GM13976 (cell line): ENCODE measurements around the gene LRPAP1.
"Not testable (repeated sequence)": the region's sequence is repeated elsewhere in the genome, so short reads cannot be mapped to it uniquely, and the experiment has no call there.

Experiments
- DNase-seq: peaks from one replicate; pipeline ENCODE4 v3.0.0; 2012; ENCODE audit warnings: low spot score
- in situ Hi-C: fragments of 300-500 bp; cut with MboI; formaldehyde crosslinking; loops from one replicate; pipeline ENCODE4 v1.12.0; 2022; ENCODE audit warnings: low sequenced_read_pairs, mixed read lengths, inconsistent platforms; ENCODE audit not compliant: unreplicated experiment
- TF ChIP-seq, protein P1 (sequence below): IDR thresholded peaks from 2 replicates; pipeline ENCODE4 v1.5.1; 2012; ENCODE audit warnings: borderline replicate concordance, mild to moderate bottlenecking; ENCODE audit not compliant: insufficient read depth; ENCODE audit errors: extremely low read depth, missing control alignments, control extremely low read depth

The LRPAP1 gene

DNA sequence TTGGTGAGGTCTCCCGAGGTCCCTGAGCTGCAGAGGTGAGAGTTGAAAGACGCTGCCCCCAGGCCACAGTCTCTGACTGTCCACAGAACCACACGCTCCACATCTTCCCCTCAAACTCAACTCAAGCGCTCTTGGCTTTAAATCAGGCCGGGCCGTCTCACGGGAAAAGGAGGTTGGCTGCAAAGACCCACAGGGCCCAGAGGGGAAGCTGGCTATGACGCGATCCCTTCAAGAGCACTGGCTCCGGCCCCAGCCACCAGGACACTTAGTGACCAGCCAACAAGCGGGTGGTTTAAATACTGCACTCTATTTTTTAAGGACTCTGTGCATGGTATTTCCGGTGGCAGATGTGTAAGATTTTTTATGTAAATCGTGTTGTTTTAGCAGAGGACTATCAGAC lies 19.9 kb downstream of the LRPAP1 start:
- no peak for DNase-seq
- in situ Hi-C loops, result no loop called here
- TF ChIP-seq, protein P1, sequence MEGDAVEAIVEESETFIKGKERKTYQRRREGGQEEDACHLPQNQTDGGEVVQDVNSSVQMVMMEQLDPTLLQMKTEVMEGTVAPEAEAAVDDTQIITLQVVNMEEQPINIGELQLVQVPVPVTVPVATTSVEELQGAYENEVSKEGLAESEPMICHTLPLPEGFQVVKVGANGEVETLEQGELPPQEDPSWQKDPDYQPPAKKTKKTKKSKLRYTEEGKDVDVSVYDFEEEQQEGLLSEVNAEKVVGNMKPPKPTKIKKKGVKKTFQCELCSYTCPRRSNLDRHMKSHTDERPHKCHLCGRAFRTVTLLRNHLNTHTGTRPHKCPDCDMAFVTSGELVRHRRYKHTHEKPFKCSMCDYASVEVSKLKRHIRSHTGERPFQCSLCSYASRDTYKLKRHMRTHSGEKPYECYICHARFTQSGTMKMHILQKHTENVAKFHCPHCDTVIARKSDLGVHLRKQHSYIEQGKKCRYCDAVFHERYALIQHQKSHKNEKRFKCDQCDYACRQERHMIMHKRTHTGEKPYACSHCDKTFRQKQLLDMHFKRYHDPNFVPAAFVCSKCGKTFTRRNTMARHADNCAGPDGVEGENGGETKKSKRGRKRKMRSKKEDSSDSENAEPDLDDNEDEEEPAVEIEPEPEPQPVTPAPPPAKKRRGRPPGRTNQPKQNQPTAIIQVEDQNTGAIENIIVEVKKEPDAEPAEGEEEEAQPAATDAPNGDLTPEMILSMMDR, result no peak

DNA sequence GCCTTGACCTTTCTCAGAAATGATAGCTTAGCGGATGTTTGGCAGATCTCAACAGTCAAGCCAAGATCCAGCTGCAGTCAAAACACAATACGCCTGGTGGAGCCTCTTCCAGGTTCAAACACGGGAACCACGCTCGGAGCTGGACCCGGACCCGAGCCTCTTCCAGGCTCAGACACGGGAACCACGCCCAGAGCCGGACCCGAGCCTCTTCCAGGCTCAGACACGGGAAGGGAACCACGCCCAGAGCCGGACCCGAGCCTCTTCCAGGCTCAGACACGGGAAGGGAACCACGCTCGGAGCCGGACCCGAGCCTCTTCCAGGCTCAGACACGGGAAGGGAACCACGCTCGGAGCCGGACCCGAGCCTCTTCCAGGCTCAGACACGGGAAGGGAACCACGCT lies 20.6 kb downstream of the LRPAP1 start:
- DNase-seq, in situ Hi-C loops: not testable (repeated sequence)

DNA sequence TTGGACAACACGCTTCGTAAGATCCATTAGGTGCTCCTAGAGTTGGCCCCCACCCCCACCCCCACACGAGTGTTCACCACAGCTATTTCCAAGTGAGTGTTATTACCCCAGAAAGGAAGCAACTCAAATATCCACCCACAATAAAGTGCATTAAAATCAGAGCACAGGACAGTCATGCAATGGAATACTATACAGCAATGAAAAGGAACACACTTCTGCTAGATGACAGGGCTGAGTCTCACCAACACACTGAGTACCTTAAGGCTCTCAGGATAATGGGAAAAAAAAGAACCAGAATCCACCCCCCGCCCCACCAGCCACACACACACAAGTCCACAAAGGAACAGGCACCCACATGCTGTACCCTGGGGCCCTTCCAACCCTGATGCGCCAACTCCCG lies 21.0 kb downstream of the LRPAP1 start:
- TF ChIP-seq, protein P1, result no peak
- in situ Hi-C loops, result no loop called here
- DNase-seq, result no peak

DNA sequence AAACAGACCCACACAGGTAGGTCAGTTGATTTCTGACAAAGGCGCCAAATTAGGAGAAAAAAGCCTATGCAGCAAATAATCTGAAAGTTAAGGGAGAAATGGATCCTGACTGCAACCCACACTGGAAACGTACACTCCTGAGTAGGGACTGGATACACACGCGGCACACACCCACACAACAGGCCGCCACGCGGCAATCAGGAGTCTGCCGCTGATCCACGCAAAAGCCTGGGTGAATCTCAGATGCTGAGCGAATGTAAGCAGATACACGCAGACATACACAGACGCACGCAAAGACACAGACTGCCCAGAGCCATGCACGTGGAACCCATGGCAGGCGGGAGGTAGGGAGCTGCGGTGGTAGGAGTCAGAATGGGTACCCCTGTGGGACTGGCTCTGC lies 21.7 kb downstream of the LRPAP1 start:
- TF ChIP-seq, protein P1, result no peak
- in situ Hi-C loops, result no loop called here
- DNase-seq, result no peak

DNA sequence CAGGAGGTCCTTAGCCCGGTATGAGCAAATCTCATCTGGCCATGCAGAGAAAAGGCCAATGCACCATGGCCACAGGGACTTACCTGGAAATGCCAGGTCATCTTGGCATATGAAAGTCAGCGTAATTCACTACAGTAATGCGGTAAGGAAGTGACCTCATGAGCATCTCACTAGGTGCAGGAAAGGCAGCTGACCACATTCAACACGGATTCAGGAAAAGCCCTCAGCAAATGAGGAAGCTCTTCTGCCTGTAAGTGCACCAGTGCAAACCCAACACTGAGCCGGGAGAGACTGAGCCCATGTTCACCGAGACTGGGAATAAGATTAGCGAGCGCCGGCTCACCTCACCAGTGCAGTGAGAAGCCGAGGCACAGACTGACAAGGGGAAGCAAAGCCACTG lies 23.7 kb downstream of the LRPAP1 start:
- DNase-seq, result no peak
- in situ Hi-C loops, result no loop called here
- TF ChIP-seq, protein P1, result no peak

DNA sequence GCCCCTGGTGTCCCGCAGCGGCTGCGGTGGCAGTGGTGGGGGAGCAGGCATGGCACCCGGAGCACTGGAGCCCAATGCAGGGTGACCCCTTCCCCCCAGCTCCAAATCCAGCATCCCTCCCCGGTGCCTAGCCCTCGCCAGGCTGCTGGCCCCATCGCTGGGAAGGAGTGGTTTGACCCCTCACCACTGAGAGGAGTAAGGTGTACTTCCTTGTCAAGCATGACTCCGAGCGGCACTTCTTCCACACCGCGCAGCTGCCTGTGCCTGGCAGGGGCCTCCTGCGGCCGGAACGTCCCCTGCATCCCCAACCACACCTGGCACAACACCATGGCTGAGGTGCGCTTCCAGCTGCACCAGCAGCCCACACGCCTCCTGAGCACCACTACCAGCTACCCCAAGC lies 27.0 kb downstream of the LRPAP1 start:
- in situ Hi-C loops, result no loop called here
- TF ChIP-seq, protein P1, result no peak
- no peak for DNase-seq

DNA sequence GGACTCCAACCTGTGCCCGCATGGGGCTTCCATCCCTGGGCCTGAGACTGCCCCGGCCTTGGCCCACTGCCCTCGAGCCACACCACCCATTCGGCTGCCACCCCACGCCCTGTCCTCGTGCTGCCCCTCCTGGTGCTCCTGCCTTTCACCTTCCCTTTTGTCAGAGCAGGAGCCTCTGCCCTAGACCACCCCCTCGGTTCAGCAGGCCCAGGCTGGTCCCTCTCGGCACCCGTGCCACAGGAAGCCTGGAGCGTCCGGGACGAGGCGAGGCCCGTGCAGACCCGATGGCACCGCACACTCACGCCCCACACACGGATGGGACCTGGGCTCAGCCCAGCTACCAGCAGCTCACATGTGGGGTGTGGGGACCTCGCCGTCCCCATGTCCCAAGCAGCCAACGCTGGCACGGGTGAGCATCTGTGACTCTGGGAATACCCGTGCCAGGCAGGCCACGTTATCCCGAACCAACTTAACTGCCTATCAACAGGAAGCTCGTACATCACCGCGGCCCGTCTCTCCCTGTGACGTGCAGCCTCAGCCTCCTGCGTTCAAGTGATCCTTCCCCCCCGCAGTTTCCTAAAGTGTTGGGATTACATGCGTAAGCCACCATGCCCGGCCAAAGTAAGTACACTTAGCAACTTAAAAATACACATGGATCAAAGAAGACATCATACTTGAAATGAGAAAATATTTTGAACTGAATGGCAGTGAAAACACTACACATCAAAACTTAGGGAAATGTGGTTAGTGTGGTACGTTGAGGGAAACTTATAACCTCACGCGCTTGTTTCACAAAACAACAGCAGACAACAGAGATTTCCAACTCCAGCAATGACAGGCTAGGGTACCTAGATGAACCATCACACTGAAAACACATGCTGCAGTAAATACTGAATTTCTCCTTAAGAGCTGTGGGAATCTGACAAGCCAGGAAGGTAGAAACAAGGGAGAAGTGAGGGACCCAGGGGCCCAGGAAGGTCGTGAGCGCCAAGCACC lies 29.0 kb downstream of the LRPAP1 start:
- no peak for DNase-seq
- TF ChIP-seq, protein P1, result no peak
- in situ Hi-C loops, result no loop called here
